ENCODE results near the gene MCF2L.

GRCh38 chr13:112924365-112924764 lies 44.6 kb upstream of the MCF2L start:
- TF ChIP-seq, protein P1, sequence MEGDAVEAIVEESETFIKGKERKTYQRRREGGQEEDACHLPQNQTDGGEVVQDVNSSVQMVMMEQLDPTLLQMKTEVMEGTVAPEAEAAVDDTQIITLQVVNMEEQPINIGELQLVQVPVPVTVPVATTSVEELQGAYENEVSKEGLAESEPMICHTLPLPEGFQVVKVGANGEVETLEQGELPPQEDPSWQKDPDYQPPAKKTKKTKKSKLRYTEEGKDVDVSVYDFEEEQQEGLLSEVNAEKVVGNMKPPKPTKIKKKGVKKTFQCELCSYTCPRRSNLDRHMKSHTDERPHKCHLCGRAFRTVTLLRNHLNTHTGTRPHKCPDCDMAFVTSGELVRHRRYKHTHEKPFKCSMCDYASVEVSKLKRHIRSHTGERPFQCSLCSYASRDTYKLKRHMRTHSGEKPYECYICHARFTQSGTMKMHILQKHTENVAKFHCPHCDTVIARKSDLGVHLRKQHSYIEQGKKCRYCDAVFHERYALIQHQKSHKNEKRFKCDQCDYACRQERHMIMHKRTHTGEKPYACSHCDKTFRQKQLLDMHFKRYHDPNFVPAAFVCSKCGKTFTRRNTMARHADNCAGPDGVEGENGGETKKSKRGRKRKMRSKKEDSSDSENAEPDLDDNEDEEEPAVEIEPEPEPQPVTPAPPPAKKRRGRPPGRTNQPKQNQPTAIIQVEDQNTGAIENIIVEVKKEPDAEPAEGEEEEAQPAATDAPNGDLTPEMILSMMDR (IDR thresholded peaks at IDR 0.05): no peak
- no peak for TF ChIP-seq EZH2phosphoT487 (IDR thresholded peaks at IDR 0.05)
- TF ChIP-seq EZH2 (IDR thresholded peaks at IDR 0.05): no peak
